ENCODE results near the gene NR1H2.

NR1H2 gene

GRCh38 chr19:50414864-50415660, 38.8 kb downstream of the NR1H2 start:
- Histone ChIP-seq H3K4me2 (ENCODE audit: insufficient read depth, low read length, poor library complexity, severe bottlenecking) (no peak overlapping the region), H2BK12ac (ENCODE audit: low read length) (peak overlapping the region; percentile 46), H3K23ac (ENCODE audit: low read depth, low read length, poor library complexity) (peak overlapping the region; percentile 44), H3K18ac (ENCODE audit: low read length) (peak overlapping the region; percentile 85), H4K8ac (ENCODE audit: low read depth, low read length) (no peak overlapping the region), H2AK5ac (ENCODE audit: low read depth, low read length) (peak overlapping the region; percentile 66), H3K9me3 (replicated peaks in 1 of 2; ENCODE audit: control insufficient read depth in 2 of 2, insufficient read depth in 1 of 2, low read depth in 1 of 2, low read length in 2 of 2) (peaks cover 0 to 1% of the 10 kb centered on the region in 2 donors), H3K27ac (replicated peaks; ENCODE audit: low read length) (no peak overlapping the region), H3K4me3 (ENCODE audit: low read length in 2 of 2) (no peak overlapping the region), H2BK5ac (ENCODE audit: low read length) (no peak overlapping the region), H3K9ac (ENCODE audit: low read depth, low read length, poor library complexity) (no peak overlapping the region), H3K14ac (ENCODE audit: low read length) (peak overlapping the region; percentile 82), H3K79me1 (ENCODE audit: low read depth, low read length) (no peaks in the 10 kb centered on the region), H3K4ac (ENCODE audit: low read length) (peak overlapping the region; percentile 69), H3K36me3 (replicated peaks in 1 of 2; ENCODE audit: control insufficient read depth in 2 of 2, insufficient read depth in 2 of 2, low read length in 2 of 2) (peaks cover 15 to 41% of the 10 kb centered on the region in 2 donors), H3K27me3 (ENCODE audit: control insufficient read depth in 3 of 3, insufficient read depth in 3 of 3, low read depth in 1 of 3, low read length in 3 of 3) (peaks cover 0 to 17% (median 5%) of the 10 kb centered on the region in 3 experiments), H4K91ac (ENCODE audit: low read depth, low read length, poor library complexity) (no peak overlapping the region), H2AFZ (ENCODE audit: low read length) (peak overlapping the region; percentile 65), H2BK120ac (ENCODE audit: low read depth, low read length) (no peak overlapping the region), H2BK15ac (ENCODE audit: low read length) (no peak overlapping the region), H3K4me1 (ENCODE audit: control insufficient read depth in 2 of 2, insufficient read depth in 1 of 2, low read depth in 1 of 2, low read length in 2 of 2) (peaks cover 5 to 6% of the 10 kb centered on the region in 2 donors)
- no CpG with 5 or more reads among the region's 37 CpGs for WGBS, 2 donors (ENCODE audit: extremely low coverage in 2 of 2, insufficient read length in 2 of 2, insufficient replicate concordance in 1 of 2)
- DNase-seq (ENCODE audit: low spot score) = peak; percentile 62

- Histone ChIP-seq H3K9ac (ENCODE audit: low read depth, low read length, poor library complexity) (no peak overlapping the region), H3K4ac (ENCODE audit: low read length) (no peak overlapping the region), H3K4me2 (ENCODE audit: insufficient read depth, low read length, poor library complexity, severe bottlenecking) (no peak overlapping the region), H3K27me3 (ENCODE audit: control insufficient read depth in 3 of 3, insufficient read depth in 3 of 3, low read depth in 1 of 3, low read length in 3 of 3) (peaks cover 0 to 20% (median 5%) of the 10 kb centered on the region in 3 experiments), H3K27ac (replicated peaks; ENCODE audit: low read length) (no peak overlapping the region), H2BK120ac (ENCODE audit: low read depth, low read length) (no peak overlapping the region), H2AK5ac (ENCODE audit: low read depth, low read length) (no peak overlapping the region), H4K91ac (ENCODE audit: low read depth, low read length, poor library complexity) (no peak overlapping the region), H3K79me1 (ENCODE audit: low read depth, low read length) (no peaks in the 10 kb centered on the region), H4K8ac (ENCODE audit: low read depth, low read length) (peak overlapping the region; percentile 48), H3K36me3 (replicated peaks in 1 of 2; ENCODE audit: control insufficient read depth in 2 of 2, insufficient read depth in 2 of 2, low read length in 2 of 2) (peaks cover 13 to 35% of the 10 kb centered on the region in 2 donors), H2BK15ac (ENCODE audit: low read length) (no peak overlapping the region), H3K4me1 (ENCODE audit: control insufficient read depth in 2 of 2, insufficient read depth in 1 of 2, low read depth in 1 of 2, low read length in 2 of 2) (peaks cover 5 to 6% of the 10 kb centered on the region in 2 donors), H3K4me3 (ENCODE audit: low read length in 2 of 2) (no peak overlapping the region), H3K9me3 (replicated peaks in 1 of 2; ENCODE audit: control insufficient read depth in 2 of 2, insufficient read depth in 1 of 2, low read depth in 1 of 2, low read length in 2 of 2) (peaks cover 0 to 1% of the 10 kb centered on the region in 2 donors), H3K14ac (ENCODE audit: low read length) (no peak overlapping the region), H2BK5ac (ENCODE audit: low read length) (peak overlapping the region; percentile 66), H3K23ac (ENCODE audit: low read depth, low read length, poor library complexity) (no peak overlapping the region), H3K18ac (ENCODE audit: low read length) (no peak overlapping the region), H2BK12ac (ENCODE audit: low read length) (no peak overlapping the region), H2AFZ (ENCODE audit: low read length) (no peak overlapping the region)
- no CpG with 5 or more reads among the region's 22 CpGs for WGBS, 2 donors (ENCODE audit: extremely low coverage in 2 of 2, insufficient read length in 2 of 2, insufficient replicate concordance in 1 of 2)
- no peak for DNase-seq (ENCODE audit: low spot score)
Observed at GRCh38 chr19:50415661-50416033, 39.4 kb downstream of the NR1H2 start.

- Histone ChIP-seq H3K4me1 (ENCODE audit: control insufficient read depth in 2 of 2, insufficient read depth in 1 of 2, low read depth in 1 of 2, low read length in 2 of 2) (peaks cover 5 to 6% of the 10 kb centered on the region in 2 donors), H2BK5ac (ENCODE audit: low read length) (peak overlapping the region; percentile 66), H3K9me3 (replicated peaks in 1 of 2; ENCODE audit: control insufficient read depth in 2 of 2, insufficient read depth in 1 of 2, low read depth in 1 of 2, low read length in 2 of 2) (peaks cover 0 to 1% of the 10 kb centered on the region in 2 donors), H3K9ac (ENCODE audit: low read depth, low read length, poor library complexity) (no peak overlapping the region), H3K27me3 (ENCODE audit: control insufficient read depth in 3 of 3, insufficient read depth in 3 of 3, low read depth in 1 of 3, low read length in 3 of 3) (peaks cover 0 to 20% (median 5%) of the 10 kb centered on the region in 3 experiments), H3K4ac (ENCODE audit: low read length) (no peak overlapping the region), H2BK12ac (ENCODE audit: low read length) (no peak overlapping the region), H3K14ac (ENCODE audit: low read length) (no peak overlapping the region), H3K4me3 (ENCODE audit: low read length in 2 of 2) (no peak overlapping the region), H3K36me3 (replicated peaks in 1 of 2; ENCODE audit: control insufficient read depth in 2 of 2, insufficient read depth in 2 of 2, low read length in 2 of 2) (peaks cover 13 to 31% of the 10 kb centered on the region in 2 donors), H2AK5ac (ENCODE audit: low read depth, low read length) (no peak overlapping the region), H2BK120ac (ENCODE audit: low read depth, low read length) (no peak overlapping the region), H3K18ac (ENCODE audit: low read length) (peak overlapping the region; percentile 80), H4K8ac (ENCODE audit: low read depth, low read length) (peak overlapping the region; percentile 48), H3K27ac (replicated peaks; ENCODE audit: low read length) (no peak overlapping the region), H3K23ac (ENCODE audit: low read depth, low read length, poor library complexity) (peak overlapping the region; percentile 55), H2AFZ (ENCODE audit: low read length) (no peak overlapping the region), H2BK15ac (ENCODE audit: low read length) (no peak overlapping the region), H4K91ac (ENCODE audit: low read depth, low read length, poor library complexity) (peak overlapping the region; percentile 53), H3K79me1 (ENCODE audit: low read depth, low read length) (no peaks in the 10 kb centered on the region), H3K4me2 (ENCODE audit: insufficient read depth, low read length, poor library complexity, severe bottlenecking) (no peak overlapping the region)
- no peak for DNase-seq (ENCODE audit: low spot score)
- WGBS, 2 donors (ENCODE audit: extremely low coverage in 2 of 2, insufficient read length in 2 of 2, insufficient replicate concordance in 1 of 2) = no CpG with 5 or more reads among the region's 35 CpGs
Observed at GRCh38 chr19:50416034-50416977, 40.0 kb downstream of the NR1H2 start.
